Stimulated activated CD4-positive, alpha-beta T cell treated with anti-CD3 and anti-CD28 coated beads, Interleukin-12 subunit alpha, Interleukin-12 subunit beta, amount 100 ng/mL, for 48 hours (primary cell): Measurements from ENCODE around the gene PPP3CA.
"Not testable (repeated sequence)": the region's sequence is repeated elsewhere in the genome, so short reads cannot be mapped to it uniquely, and the experiment has no call there.

Source experiments
- DNase-seq, 3 donors: peaks; one replicate each; pipeline ENCODE4 v3.0.0-alpha.2; 2020; ENCODE audit warnings: low read depth in 2 of 3, low spot score in 1 of 3

PPP3CA gene

GRCh38 chr4:101148551-101148950 is 198.8 kb downstream of the PPP3CA start:
- no peak for DNase-seq

- no peak for DNase-seq
These were observed 200.0 kb downstream of the PPP3CA start for GRCh38 chr4:101147283-101147682.

- no peak for DNase-seq
These were observed 202.3 kb downstream of the PPP3CA start for GRCh38 chr4:101145021-101145420.

GRCh38 chr4:101142259-101142658 is 205.1 kb downstream of the PPP3CA start:
- no peak for DNase-seq

GRCh38 chr4:101141855-101142254 is 205.5 kb downstream of the PPP3CA start:
- no peak for DNase-seq

- DNase-seq = no peak
These were observed 206.1 kb downstream of the PPP3CA start for GRCh38 chr4:101141230-101141629.

- no peak for DNase-seq
These were observed 207.1 kb downstream of the PPP3CA start for GRCh38 chr4:101140228-101140627.

GRCh38 chr4:101136373-101137370 is 210.7 kb downstream of the PPP3CA start:
- DNase-seq = no peak

GRCh38 chr4:101135371-101136010 is 211.8 kb downstream of the PPP3CA start:
- no peak for DNase-seq

GRCh38 chr4:101131058-101131457 is 216.3 kb downstream of the PPP3CA start:
- not testable (repeated sequence) for DNase-seq

GRCh38 chr4:101128898-101129297 is 218.4 kb downstream of the PPP3CA start:
- DNase-seq = not testable (repeated sequence)

- DNase-seq = no peak
These were observed 218.9 kb downstream of the PPP3CA start for GRCh38 chr4:101128473-101128872.

- DNase-seq = no peak
These were observed 220.0 kb downstream of the PPP3CA start for GRCh38 chr4:101127176-101127790.

GRCh38 chr4:101126059-101126458 is 221.3 kb downstream of the PPP3CA start:
- DNase-seq = no peak

GRCh38 chr4:101125045-101125942 is 222.0 kb downstream of the PPP3CA start:
- no peak for DNase-seq

- no peak for DNase-seq
These were observed 224.1 kb downstream of the PPP3CA start for GRCh38 chr4:101123231-101123630.

- DNase-seq = no peak
These were observed 225.3 kb downstream of the PPP3CA start for GRCh38 chr4:101122019-101122418.

GRCh38 chr4:101119141-101119540 is 228.2 kb downstream of the PPP3CA start:
- no peak for DNase-seq

- DNase-seq = no peak
These were observed 228.7 kb downstream of the PPP3CA start for GRCh38 chr4:101118617-101119016.

GRCh38 chr4:101115887-101116286 is 231.4 kb downstream of the PPP3CA start:
- DNase-seq = no peak

- no peak for DNase-seq
These were observed 232.4 kb downstream of the PPP3CA start for GRCh38 chr4:101114936-101115372.
